Middle frontal gyrus (tissue), 1 donor: ENCODE results near the gene MKRN3.
"Not testable (repeated sequence)": the region's sequence is repeated elsewhere in the genome, so short reads cannot be mapped to it uniquely, and the experiment has no call there.

Source experiments
- DNase-seq: peaks from one replicate; pipeline ENCODE4 v3.0.0-alpha.2; 2015; ENCODE audit warnings: low spot score; ENCODE audit errors: extremely low spot score

The MKRN3 gene

GRCh38 chr15:23588268-23588667 lies 22.8 kb downstream of the MKRN3 start:
- DNase-seq: no peak

DNA sequence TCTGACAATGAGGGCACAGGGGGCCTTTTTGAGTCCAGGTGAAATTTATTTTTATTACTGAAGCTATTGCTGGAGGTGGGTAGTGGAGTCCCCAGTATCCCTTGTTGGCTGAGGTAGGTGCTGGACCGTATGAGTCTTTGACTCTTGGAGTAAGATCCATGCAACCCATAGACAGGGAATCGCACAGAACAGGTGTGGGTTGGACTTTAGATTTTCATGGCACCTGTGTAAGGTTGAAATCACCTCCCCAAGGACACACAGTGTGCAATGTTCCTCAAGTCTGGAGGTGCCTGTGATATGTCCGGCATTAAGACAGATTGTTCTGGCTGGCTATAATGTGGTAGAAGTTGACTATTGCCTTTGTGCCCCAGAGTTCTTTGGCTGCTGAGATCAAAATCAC lies 23.5 kb downstream of the MKRN3 start:
- DNase-seq: no peak

- DNase-seq: no peak
These were observed 28.8 kb downstream of the MKRN3 start for GRCh38 chr15:23594252-23594770.

DNA sequence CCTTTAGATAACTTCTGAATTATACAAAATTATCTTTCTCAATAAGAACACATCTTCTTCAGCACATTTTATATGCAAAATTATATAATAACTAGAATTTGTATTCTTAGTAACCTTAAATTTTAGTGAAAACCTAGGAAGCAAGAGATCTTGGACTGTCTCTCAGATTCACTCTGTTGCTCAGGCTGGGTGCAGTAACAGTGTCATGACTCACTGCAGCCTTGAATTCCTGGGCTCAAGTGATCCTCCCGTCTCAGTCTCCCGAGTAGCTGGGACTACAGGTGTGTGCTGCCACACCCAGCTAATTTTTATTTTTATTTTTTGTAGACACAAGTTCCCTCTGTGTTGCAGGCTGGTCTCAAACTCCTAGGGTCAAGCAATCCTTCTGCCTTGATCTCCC lies 29.9 kb downstream of the MKRN3 start:
- no peak for DNase-seq

DNA sequence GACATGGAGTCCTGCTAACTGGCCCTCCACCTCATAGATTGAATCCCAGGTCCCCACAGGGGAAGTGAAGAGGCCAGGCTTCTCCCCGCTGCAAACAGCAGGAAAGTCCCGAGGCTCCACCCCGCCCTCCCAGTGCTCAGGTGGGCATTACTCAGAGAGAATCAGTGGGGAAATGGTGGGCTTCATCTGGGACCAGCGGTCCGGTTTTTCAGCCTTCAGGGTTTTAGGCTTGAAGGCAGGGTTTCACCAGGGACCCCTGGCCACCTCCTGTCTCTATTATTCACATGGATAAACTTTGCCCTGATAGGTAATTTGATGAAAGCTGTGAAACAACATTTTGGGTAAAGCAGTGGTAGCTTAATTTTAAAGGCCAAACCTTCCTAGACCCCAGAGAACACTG lies 31.3 kb downstream of the MKRN3 start:
- DNase-seq: no peak

DNA sequence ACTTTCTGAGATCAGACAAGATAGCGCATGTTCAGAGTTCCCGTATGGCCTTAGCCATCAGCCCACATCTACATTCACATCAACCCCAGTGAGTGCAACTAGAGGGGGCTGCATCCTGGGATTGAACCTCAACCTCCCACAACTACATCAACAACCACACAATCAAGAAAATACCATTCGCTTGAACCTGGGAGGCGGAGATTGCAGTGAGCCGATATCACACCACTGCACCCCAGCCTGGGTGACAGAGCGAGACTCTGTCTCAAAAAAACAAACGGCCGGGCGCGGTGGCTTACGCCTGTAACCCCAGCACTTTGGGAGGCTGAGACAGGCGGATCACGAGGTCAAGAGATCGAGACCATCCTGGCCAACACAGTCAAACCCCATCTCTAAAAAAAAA lies 31.8 kb downstream of the MKRN3 start:
- not testable (repeated sequence) for DNase-seq

GRCh38 chr15:23599053-23599452 lies 33.6 kb downstream of the MKRN3 start:
- DNase-seq: no peak

DNA sequence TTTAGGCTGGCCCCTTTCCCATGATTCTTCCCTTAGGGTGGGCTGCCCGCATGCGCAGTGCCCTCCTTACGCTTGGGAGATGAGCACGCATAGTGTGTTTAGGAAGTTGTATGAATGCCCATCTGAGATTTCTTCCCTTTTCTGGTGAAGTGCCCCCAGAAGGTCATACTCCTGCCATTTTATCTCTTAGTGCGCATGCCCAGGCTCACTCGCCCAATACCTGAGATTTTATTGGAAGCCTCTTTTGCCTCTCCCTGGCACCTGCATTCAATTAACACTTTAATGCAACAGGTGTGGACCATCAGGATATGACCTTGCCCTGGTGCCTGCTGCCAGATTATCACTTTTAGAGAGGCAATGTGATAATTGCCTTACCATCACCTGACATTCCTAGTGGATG lies 36.6 kb downstream of the MKRN3 start:
- DNase-seq: no peak

DNA sequence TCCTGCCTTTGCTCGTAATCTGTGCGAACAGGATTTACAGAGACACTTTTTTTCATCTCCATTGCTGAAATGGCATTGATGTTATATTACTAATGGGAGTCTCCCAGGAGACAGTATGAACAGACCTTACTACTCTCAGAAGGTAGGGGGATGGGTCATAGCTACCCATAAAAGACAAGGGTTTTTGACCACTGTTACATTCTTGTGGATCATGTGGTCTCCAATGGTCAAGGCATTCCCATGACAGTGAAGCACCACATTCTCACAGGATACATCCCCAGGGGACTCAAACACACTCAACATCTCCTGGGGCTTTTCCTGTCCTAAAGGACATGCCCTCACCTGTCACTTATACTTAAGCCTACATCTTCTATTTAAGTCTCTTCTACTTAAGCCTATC lies 40.8 kb downstream of the MKRN3 start:
- no peak for DNase-seq

- DNase-seq: no peak
These were observed 51.1 kb downstream of the MKRN3 start for GRCh38 chr15:23616536-23616935.
